Hepatocyte (in vitro differentiated cells): ENCODE data around the gene TNRC6A. TPM values are rescaled to one million over a fixed set of nuclear protein-coding genes. Genes with fewer than 3 reads are reported as not detected.
"Not testable (repeated sequence)": the region's sequence is repeated elsewhere in the genome, so short reads cannot be mapped to it uniquely, and the experiment has no call there.

Experiments used
- DNase-seq: peaks from one replicate; pipeline ENCODE4 v3.0.0-alpha.2; 2016; ENCODE audit warnings: low spot score
- H2AFZ ChIP-seq: fragments of 200-600 bp; sonication (generic); 2 replicates; pipeline ENCODE4 v1.6.0; 2016; ENCODE audit warnings: antibody characterized with exemption, mild to moderate bottlenecking
- H3K27ac ChIP-seq: fragments of 200-600 bp; sonication (generic); 2 replicates; pipeline ENCODE4 v1.5.1; 2016; ENCODE audit warnings: mild to moderate bottlenecking
- H3K27me3 ChIP-seq: fragments of 200-600 bp; sonication (generic); 2 replicates; pipeline ENCODE4 v1.6.1; 2016
- H3K36me3 ChIP-seq: fragments of 200-600 bp; sonication (generic); replicated peaks from 2 replicates; pipeline ENCODE4 v1.5.1; 2016; ENCODE audit warnings: low read depth; ENCODE audit not compliant: insufficient read depth
- H3K4me1 ChIP-seq: fragments of 200-600 bp; sonication (generic); 2 replicates; pipeline ENCODE4 v1.5.1; 2016; ENCODE audit warnings: mild to moderate bottlenecking, moderate library complexity; ENCODE audit not compliant: insufficient read depth
- H3K4me2 ChIP-seq: fragments of 200-600 bp; sonication (generic); 2 replicates; pipeline ENCODE4 v1.6.0; 2016
- H3K4me3 ChIP-seq: fragments of 200-600 bp; sonication (generic); 2 replicates; pipeline ENCODE4 v1.5.1; 2016; ENCODE audit warnings: mild to moderate bottlenecking
- H3K79me2 ChIP-seq: fragments of 200-600 bp; sonication (generic); 2 replicates; pipeline ENCODE4 v1.6.0; 2017; ENCODE audit warnings: mild to moderate bottlenecking
- H3K9me2 ChIP-seq: fragments of 200-600 bp; sonication (generic); replicated peaks from 2 replicates; pipeline ENCODE4 v1.6.0; 2017; ENCODE audit warnings: mild to moderate bottlenecking; ENCODE audit not compliant: insufficient read depth
- H3K9me3 ChIP-seq: fragments of 200-600 bp; sonication (generic); 2 replicates; pipeline ENCODE4 v1.5.1; 2016; ENCODE audit warnings: low read depth, mild to moderate bottlenecking
- H4K20me1 ChIP-seq: fragments of 200-600 bp; sonication (generic); 2 replicates; pipeline ENCODE4 v1.6.0; 2016; ENCODE audit warnings: mild to moderate bottlenecking; ENCODE audit not compliant: insufficient read depth, poor library complexity, severe bottlenecking
- CTCF ChIP-seq: fragments of 200-600 bp; sonication (generic); IDR thresholded peaks from 2 replicates; pipeline ENCODE4 v1.5.1; 2016; ENCODE audit warnings: antibody characterized with exemption, mild to moderate bottlenecking; ENCODE audit not compliant: poor library complexity
- EZH2 ChIP-seq: fragments of 200-600 bp; sonication (generic); IDR thresholded peaks from 2 replicates; pipeline ENCODE4 v1.6.1; 2016; ENCODE audit warnings: antibody characterized with exemption, mild to moderate bottlenecking, borderline replicate concordance
- EZH2phosphoT487 ChIP-seq: fragments of 200-600 bp; sonication (generic); IDR thresholded peaks from one replicate; pipeline ENCODE4 v1.6.1; 2018; ENCODE audit warnings: antibody characterized with exemption, mild to moderate bottlenecking, low read depth, moderate library complexity; ENCODE audit not compliant: unreplicated experiment, severe bottlenecking
- WGBS: methylation state at CpG from one replicate; pipeline ENCODE4 v1.1.6; 2016; ENCODE audit warnings: low lambda C conversion rate; ENCODE audit errors: missing lambda C conversion rate; 5-methylcytosine and 5-hydroxymethylcytosine counted together
- polyA plus RNA-seq: library from polyadenylated mRNA; unstranded; fragments of >200 nt; fragmentation: Nextera tagmentation; extraction: Ambion mirVana; gene quantifications from 2 replicates; pipeline ENCODE4 v1.2.1, GENCODE V29; 2016
- total RNA-seq: library from RNA; depleted of rRNA; stranded (reverse); fragments of >200 nt; gene quantifications from 2 replicates; pipeline ENCODE4 v1.2.3, GENCODE V29; 2014

Gene TNRC6A
- total and polyA plus RNA-seq, 2 experiments from 2014 or later = 17.1 to 52.8 TPM

GRCh38 chr16:24805484-24805883, 76.0 kb downstream of the TNRC6A start:
- no peaks in the 10 kb centered on the region for H3K9me2 ChIP-seq
- no peak overlapping the region for H3K4me2 ChIP-seq
- H3K4me3 ChIP-seq = no peak overlapping the region
- TF ChIP-seq CTCF (no peak), EZH2phosphoT487 (no peak), EZH2 (no peak)
- H2AFZ ChIP-seq = no peak overlapping the region
- H3K27ac ChIP-seq = no peak overlapping the region
- H3K9me3 ChIP-seq = no peaks in the 10 kb centered on the region
- 95% methylated on average over 5 of the region's 5 CpGs for WGBS
- peaks cover 3% of the 10 kb centered on the region for H3K4me1 ChIP-seq
- DNase-seq = no peak
- no peaks in the 10 kb centered on the region for H4K20me1 ChIP-seq
- no peaks in the 10 kb centered on the region for H3K79me2 ChIP-seq
- no peaks in the 10 kb centered on the region for H3K27me3 ChIP-seq
- no peaks in the 10 kb centered on the region for H3K36me3 ChIP-seq

GRCh38 chr16:24807301-24807700, 77.8 kb downstream of the TNRC6A start:
- no peaks in the 10 kb centered on the region for H3K9me2 ChIP-seq
- no peak for TF ChIP-seq EZH2phosphoT487
- TF ChIP-seq CTCF = no peak
- no peak for TF ChIP-seq EZH2
- DNase-seq = no peak
- no peaks in the 10 kb centered on the region for H3K36me3 ChIP-seq
- WGBS = 84% methylated on average over 1 of the region's 1 CpG
- H4K20me1 ChIP-seq = no peaks in the 10 kb centered on the region
- no peaks in the 10 kb centered on the region for H3K4me1 ChIP-seq
- no peaks in the 10 kb centered on the region for H3K27me3 ChIP-seq
- no peak overlapping the region for H3K4me3 ChIP-seq
- H3K27ac ChIP-seq = no peak overlapping the region
- H3K79me2 ChIP-seq = no peaks in the 10 kb centered on the region
- H2AFZ ChIP-seq = no peak overlapping the region
- H3K9me3 ChIP-seq = no peaks in the 10 kb centered on the region
- no peak overlapping the region for H3K4me2 ChIP-seq

GRCh38 chr16:24810951-24811843, 81.7 kb downstream of the TNRC6A start:
- H3K4me2 ChIP-seq = no peak overlapping the region
- H3K9me3 ChIP-seq = no peaks in the 10 kb centered on the region
- H3K36me3 ChIP-seq = no peaks in the 10 kb centered on the region
- no peaks in the 10 kb centered on the region for H3K9me2 ChIP-seq
- no peak overlapping the region for H3K27ac ChIP-seq
- TF ChIP-seq EZH2phosphoT487 = no peak
- no peak for TF ChIP-seq CTCF
- no peak for TF ChIP-seq EZH2
- WGBS = 70% methylated on average over 11 of the region's 11 CpGs
- no peaks in the 10 kb centered on the region for H3K27me3 ChIP-seq
- no peaks in the 10 kb centered on the region for H4K20me1 ChIP-seq
- H3K4me3 ChIP-seq = no peak overlapping the region
- no peak overlapping the region for H2AFZ ChIP-seq
- no peak for DNase-seq
- no peaks in the 10 kb centered on the region for H3K4me1 ChIP-seq
- H3K79me2 ChIP-seq = no peaks in the 10 kb centered on the region

GRCh38 chr16:24812813-24813212, 83.4 kb downstream of the TNRC6A start:
- 91% methylated on average over 6 of the region's 6 CpGs for WGBS

More at GRCh38 chr16:24812813-24813212, 83.4 kb downstream of the TNRC6A start:
- H3K79me2 ChIP-seq, H3K27ac ChIP-seq, DNase-seq, H3K4me1 ChIP-seq, H3K36me3 ChIP-seq, H3K9me2 ChIP-seq, H3K9me3 ChIP-seq, H3K27me3 ChIP-seq, H4K20me1 ChIP-seq, H3K4me2 ChIP-seq, H2AFZ ChIP-seq, H3K4me3 ChIP-seq: not testable (repeated sequence)
